Skeletal muscle satellite cell (primary cell): ENCODE results near the gene KRTAP17-1.
A peak's percentile ranks its signal among the peaks of the same experiment; 100 is the strongest.

ENCODE experiments used
- H3K27me3 ChIP-seq: 2 replicates; pipeline ENCODE4 v1.7.0; 2013; ENCODE audit warnings: low read length; ENCODE audit not compliant: control insufficient read depth, insufficient read depth
- H3K36me3 ChIP-seq: 2 replicates; pipeline ENCODE4 v1.7.0; 2013; ENCODE audit warnings: mild to moderate bottlenecking, control low read depth, low read length; ENCODE audit not compliant: insufficient read depth
- H3K4me1 ChIP-seq: 2 replicates; pipeline ENCODE4 v1.7.0; 2013; ENCODE audit warnings: low read length; ENCODE audit not compliant: control insufficient read depth, insufficient read depth
- H3K4me2 ChIP-seq: 2 replicates; pipeline ENCODE4 v1.7.0; 2013; ENCODE audit warnings: mild to moderate bottlenecking, low read length
- H3K4me3 ChIP-seq: 2 replicates; pipeline ENCODE4 v1.7.0; 2013; ENCODE audit warnings: low read length
- H3K9ac ChIP-seq: 2 replicates; pipeline ENCODE4 v1.7.0; 2013; ENCODE audit warnings: mild to moderate bottlenecking, low read depth, low read length, moderate library complexity
- H3K9me3 ChIP-seq: replicated peaks from 2 replicates; pipeline ENCODE4 v1.7.0; 2013; ENCODE audit warnings: mild to moderate bottlenecking, control low read depth, low read length

KRTAP17-1 gene

DNA sequence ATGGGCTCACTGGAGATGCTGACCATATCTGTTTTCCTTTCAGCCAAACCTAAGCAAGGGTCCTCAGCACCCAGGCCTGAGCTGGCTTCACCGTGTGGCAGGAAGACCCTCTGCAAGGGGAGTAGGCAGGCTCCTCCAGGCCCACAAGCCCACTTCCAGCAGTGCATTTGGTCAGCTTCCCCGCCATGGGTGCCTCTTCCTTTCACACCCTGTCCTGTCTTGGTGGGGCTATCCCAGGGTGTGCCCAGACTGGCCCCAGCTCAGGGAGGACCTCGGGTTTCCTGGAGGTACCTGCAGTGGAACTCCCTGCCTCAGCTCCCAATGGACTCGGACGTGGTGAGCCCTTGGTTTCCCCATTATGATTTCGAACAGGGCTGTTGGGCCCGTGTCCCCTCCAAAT lies 12.7 kb upstream of the KRTAP17-1 start:
- no peak overlapping the region for H3K4me3 ChIP-seq
- H3K27me3 ChIP-seq, result no peaks in the 10 kb centered on the region
- H3K4me1 ChIP-seq, result no peaks in the 10 kb centered on the region
- no peak overlapping the region for H3K4me2 ChIP-seq
- no peaks in the 10 kb centered on the region for H3K36me3 ChIP-seq
- H3K9me3 ChIP-seq, result no peaks in the 10 kb centered on the region
- no peak overlapping the region for H3K9ac ChIP-seq

DNA sequence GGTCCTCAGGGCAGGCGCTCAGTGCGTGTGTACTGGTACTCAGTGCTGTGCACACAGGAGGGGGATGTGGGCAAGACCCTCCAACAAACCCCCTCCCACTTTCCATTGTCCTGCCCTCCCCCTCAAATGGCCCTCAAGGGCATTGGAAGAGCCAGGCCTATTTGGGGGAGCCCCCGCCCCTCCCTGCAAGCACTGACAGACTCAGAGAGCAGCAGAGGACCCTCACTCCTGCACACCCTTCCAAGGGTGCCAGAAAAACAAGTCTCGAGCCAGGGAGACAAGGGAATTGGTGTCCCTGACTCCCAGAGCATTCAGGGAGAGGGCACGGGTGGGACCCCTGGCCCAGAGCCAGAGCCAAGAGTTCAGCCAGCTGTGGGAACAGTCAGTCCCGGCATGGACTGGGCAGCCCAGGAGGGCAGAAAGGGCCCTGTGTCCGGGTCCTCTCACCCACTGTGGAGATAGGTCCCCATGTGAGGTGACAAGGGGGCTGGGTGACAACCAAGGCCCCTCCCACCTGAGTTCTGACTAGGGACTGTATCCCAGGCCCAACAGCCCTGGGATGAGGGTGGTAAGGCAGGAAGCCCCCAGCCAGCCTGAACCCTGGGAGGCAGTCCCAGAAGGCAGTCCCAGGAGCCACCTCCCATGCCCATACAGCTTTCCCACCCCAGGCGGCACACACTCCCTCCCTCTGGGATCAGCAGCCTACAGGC lies 12.1 kb upstream of the KRTAP17-1 start:
- Histone ChIP-seq H3K36me3 (no peaks in the 10 kb centered on the region), H3K4me2 (no peak overlapping the region), H3K9me3 (no peaks in the 10 kb centered on the region), H3K4me1 (no peaks in the 10 kb centered on the region), H3K9ac (no peak overlapping the region), H3K4me3 (no peak overlapping the region), H3K27me3 (no peaks in the 10 kb centered on the region)

- Histone ChIP-seq H3K4me1 (no peaks in the 10 kb centered on the region), H3K27me3 (no peaks in the 10 kb centered on the region), H3K9ac (no peak overlapping the region), H3K4me3 (no peak overlapping the region), H3K9me3 (no peaks in the 10 kb centered on the region), H3K4me2 (no peak overlapping the region), H3K36me3 (no peaks in the 10 kb centered on the region)
Observed at GRCh38 chr17:41326173-41327145, 10.9 kb upstream of the KRTAP17-1 start.

- Histone ChIP-seq H3K9me3 (no peaks in the 10 kb centered on the region), H3K27me3 (no peaks in the 10 kb centered on the region), H3K4me1 (no peaks in the 10 kb centered on the region), H3K9ac (no peak overlapping the region), H3K4me3 (no peak overlapping the region), H3K36me3 (no peaks in the 10 kb centered on the region), H3K4me2 (no peak overlapping the region)
Observed at GRCh38 chr17:41325611-41326010, 10.1 kb upstream of the KRTAP17-1 start.

DNA sequence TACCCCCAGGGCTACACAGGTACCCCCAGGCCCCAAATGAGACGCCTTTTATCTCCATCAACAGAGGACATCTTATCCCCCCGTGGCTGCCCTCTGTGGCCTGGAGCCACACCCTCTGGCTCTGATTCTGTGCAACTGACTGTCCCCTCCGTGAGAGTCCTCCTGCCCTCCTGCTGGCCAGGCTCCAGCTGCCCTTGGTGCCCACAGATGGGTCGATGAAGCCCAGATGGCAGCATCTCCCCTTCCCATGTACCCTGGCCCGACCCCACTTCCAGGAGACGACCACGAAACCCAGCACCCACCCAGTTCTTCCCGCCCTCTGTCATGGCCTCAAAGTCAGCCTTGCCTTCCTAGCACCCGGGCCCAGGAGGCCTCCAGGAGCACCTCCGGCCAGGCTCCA lies 9.6 kb upstream of the KRTAP17-1 start:
- H3K36me3 ChIP-seq, result no peaks in the 10 kb centered on the region
- no peak overlapping the region for H3K4me3 ChIP-seq
- no peaks in the 10 kb centered on the region for H3K27me3 ChIP-seq
- H3K9ac ChIP-seq, result no peak overlapping the region
- no peaks in the 10 kb centered on the region for H3K4me1 ChIP-seq
- H3K4me2 ChIP-seq, result no peak overlapping the region
- H3K9me3 ChIP-seq, result no peaks in the 10 kb centered on the region

GRCh38 chr17:41324180-41325075 lies 8.9 kb upstream of the KRTAP17-1 start:
- H3K4me2 ChIP-seq, result no peak overlapping the region
- no peaks in the 10 kb centered on the region for H3K4me1 ChIP-seq
- H3K9ac ChIP-seq, result no peak overlapping the region
- no peak overlapping the region for H3K4me3 ChIP-seq
- H3K9me3 ChIP-seq, result no peaks in the 10 kb centered on the region
- H3K36me3 ChIP-seq, result no peaks in the 10 kb centered on the region
- H3K27me3 ChIP-seq, result no peaks in the 10 kb centered on the region

DNA sequence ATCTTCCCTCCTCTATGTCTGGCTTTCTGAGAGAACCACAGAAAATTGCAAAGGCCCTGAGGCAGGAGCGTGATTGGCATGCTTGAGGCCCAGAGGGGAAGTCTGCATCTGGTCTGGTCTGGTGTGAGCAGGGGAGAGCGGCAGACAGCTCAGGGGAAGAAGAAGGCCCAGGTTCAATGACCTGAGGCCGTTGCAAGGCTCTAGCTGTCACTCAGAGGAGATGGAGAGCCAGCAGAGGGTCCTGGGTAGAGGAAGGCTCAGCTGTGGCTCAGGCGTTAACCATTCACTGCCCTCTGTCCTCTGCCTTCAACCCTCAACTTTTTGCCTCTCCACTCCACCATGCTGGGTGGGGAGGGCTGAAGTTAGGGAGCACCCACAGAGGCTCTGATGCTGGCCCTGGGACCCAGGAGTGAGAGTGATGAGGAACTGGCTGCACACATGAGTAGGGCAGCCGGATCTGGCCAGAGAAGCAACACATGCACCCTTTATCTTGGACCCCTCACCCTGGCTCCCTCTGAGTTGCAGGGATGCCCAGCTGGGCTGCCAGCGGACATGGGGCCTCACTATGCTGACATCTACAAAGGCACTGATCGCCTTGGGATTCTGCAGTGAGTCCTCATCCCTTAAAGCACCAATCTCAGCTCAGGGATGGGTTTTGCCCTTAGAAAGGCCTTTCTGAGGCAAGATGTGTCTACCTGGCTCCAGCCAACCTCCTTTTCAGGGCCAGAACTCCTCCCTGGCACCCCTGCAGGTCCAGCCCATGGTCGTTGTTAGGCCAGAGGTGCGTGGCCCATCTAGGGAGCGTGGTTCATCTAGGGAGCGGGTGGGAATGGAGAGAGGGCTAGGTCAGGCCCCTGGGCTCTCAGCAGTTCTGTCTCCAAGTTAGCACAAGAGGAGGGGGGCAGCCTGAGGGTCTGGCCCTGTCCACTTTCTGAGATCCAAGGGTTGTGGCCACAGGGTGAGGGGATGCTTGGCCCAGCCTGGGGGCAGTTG lies 7.7 kb upstream of the KRTAP17-1 start:
- no peaks in the 10 kb centered on the region for H3K9me3 ChIP-seq
- no peaks in the 10 kb centered on the region for H3K27me3 ChIP-seq
- no peak overlapping the region for H3K4me3 ChIP-seq
- no peak overlapping the region for H3K4me2 ChIP-seq
- H3K4me1 ChIP-seq, result no peaks in the 10 kb centered on the region
- no peak overlapping the region for H3K9ac ChIP-seq
- no peaks in the 10 kb centered on the region for H3K36me3 ChIP-seq

DNA sequence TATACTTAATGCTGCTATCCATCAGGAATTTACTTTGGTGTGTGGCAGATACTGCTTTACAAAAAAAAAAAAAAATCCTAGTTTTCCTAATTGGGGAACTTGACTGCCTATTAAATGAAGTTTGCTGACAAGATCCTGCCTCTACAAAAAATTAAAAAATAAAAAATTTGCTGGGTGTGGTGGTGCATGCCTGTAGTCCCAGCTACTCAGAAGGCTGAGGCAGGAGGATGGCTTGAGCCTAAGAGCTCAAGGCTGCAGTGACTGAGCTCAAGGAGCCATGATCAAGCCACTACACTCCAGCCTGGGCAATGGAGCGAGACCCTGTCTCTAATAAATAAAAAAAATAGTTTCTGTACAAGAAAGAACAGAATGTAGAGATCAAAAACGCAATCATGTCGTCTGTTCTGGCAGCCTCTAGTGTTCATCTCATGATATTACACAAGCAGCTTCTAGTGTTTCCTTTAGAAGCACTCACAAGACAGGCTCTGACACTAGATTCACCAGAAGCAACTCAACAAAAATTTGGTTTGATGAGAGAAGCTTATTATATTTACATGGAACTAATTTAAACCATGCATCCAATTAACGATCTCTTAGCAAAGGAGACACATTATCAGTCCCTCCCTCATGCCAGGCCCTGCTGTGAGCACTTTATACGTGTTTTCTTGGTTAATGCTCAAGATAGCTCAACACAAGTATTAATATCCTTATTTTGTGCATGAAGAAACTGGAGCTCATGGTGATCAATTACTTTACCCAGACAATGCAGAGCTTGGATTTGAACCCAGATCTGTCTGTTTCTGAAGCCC lies 6.8 kb upstream of the KRTAP17-1 start:
- Histone ChIP-seq H3K9me3 (no peaks in the 10 kb centered on the region), H3K4me2 (no peak overlapping the region), H3K9ac (peak overlapping the region; percentile 22), H3K27me3 (no peaks in the 10 kb centered on the region), H3K36me3 (no peaks in the 10 kb centered on the region), H3K4me1 (no peaks in the 10 kb centered on the region), H3K4me3 (no peak overlapping the region)

DNA sequence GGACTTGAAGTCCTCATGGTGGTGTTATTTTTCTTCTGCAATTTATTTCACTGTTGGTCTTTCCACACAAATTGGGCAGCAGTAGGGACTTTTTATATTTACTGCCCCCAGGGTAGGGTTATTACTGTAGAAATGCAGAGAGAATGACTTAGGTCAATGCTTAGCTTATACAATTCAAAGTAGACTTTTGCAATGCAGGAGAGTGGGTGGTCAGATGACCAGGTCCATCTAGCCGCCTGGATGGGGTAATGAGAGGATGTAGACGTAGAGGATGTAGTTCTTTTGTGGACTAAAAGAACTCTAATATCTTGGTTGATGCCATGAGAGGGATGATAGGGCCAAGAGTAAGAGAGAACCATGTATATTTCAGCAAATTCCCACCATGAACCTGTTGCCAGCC lies 2.7 kb upstream of the KRTAP17-1 start:
- H3K4me3 ChIP-seq, result no peak overlapping the region
- H3K4me1 ChIP-seq, result no peaks in the 10 kb centered on the region
- H3K9ac ChIP-seq, result no peak overlapping the region

More for the DNA sequence above, 2.7 kb upstream of the KRTAP17-1 start:
- H3K36me3 ChIP-seq, result no peaks in the 10 kb centered on the region
- H3K27me3 ChIP-seq, result peaks cover 3% of the 10 kb centered on the region
- H3K4me2 ChIP-seq, result no peak overlapping the region
- no peaks in the 10 kb centered on the region for H3K9me3 ChIP-seq
